Effector memory CD4-positive, alpha-beta T cell (primary cell): ENCODE data around the gene LGI4.

Experiments used
- DNase-seq, 3 donors: peaks; one replicate each; pipeline ENCODE4 v3.0.0-alpha.2; 2020
- H3K27ac ChIP-seq: 2 replicates; pipeline ENCODE4 v1.7.0; 2013; ENCODE audit warnings: mild to moderate bottlenecking, low read length, moderate library complexity; ENCODE audit not compliant: insufficient read depth, poor library complexity, severe bottlenecking
- H3K27me3 ChIP-seq: replicated peaks from 2 replicates; pipeline ENCODE4 v1.7.0; 2013; ENCODE audit warnings: mild to moderate bottlenecking, low read length; ENCODE audit not compliant: insufficient read depth, control insufficient read depth, poor library complexity, severe bottlenecking
- H3K36me3 ChIP-seq: 2 replicates; pipeline ENCODE4 v1.7.0; 2013; ENCODE audit warnings: mild to moderate bottlenecking, low read length, moderate library complexity; ENCODE audit not compliant: control insufficient read depth, insufficient read depth
- H3K4me1 ChIP-seq: 2 replicates; pipeline ENCODE4 v1.7.0; 2013; ENCODE audit warnings: low read length, mild to moderate bottlenecking; ENCODE audit not compliant: control insufficient read depth, insufficient read depth, poor library complexity, severe bottlenecking
- H3K4me3 ChIP-seq: 2 replicates; pipeline ENCODE4 v1.7.0; 2013; ENCODE audit warnings: low read length, low read depth, mild to moderate bottlenecking; ENCODE audit not compliant: insufficient read depth, poor library complexity, severe bottlenecking
- H3K9me3 ChIP-seq: 2 replicates; pipeline ENCODE4 v1.7.0; 2013; ENCODE audit warnings: mild to moderate bottlenecking, low read length, moderate library complexity; ENCODE audit not compliant: control insufficient read depth

Gene LGI4

DNA sequence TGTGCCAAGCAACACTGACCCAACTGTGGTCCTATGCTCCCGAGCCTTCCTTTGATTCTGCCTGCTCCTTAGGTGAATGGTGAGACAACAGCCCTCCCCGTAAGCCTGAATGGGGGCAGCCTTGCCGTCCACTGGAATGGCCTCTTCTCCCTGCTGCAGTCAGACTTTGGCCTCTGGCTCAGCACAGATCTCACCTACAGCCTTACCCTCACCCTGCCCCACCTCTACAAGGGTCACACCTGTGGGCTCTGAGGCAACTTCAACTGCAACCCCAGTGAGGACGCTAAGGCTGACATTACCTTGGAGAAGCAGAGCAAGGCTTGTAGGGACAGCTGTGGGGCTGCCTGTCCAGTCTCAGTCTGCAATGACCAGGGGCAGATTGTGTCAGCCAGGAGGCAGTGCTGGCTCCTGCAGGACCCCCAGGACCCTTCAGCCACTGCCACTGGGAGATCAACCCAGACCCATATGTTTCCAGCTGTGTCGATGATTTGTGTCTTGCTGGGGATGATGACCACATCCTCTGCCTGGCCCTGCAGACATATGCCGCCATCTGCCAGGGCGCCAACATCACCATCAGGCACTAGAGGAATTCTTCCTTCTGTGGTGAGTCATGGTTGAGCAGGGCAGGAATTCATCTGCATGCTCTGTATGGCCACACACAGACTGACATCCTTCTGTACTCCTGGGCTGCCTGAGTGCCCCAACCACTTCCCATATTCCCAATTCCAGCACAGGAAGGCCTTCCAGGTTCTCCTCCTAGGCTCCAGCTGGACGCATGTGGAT lies 46.5 kb downstream of the LGI4 start:
- H3K9me3 ChIP-seq: no peaks in the 10 kb centered on the region
- no peaks in the 10 kb centered on the region for H3K4me1 ChIP-seq
- H3K36me3 ChIP-seq: no peaks in the 10 kb centered on the region
- H3K27ac ChIP-seq: no peak overlapping the region
- H3K27me3 ChIP-seq: peaks cover 5% of the 10 kb centered on the region
- no peak overlapping the region for H3K4me3 ChIP-seq
- DNase-seq: no peak

- no peak for DNase-seq
- Histone ChIP-seq H3K27ac (no peak overlapping the region), H3K36me3 (no peaks in the 10 kb centered on the region), H3K4me3 (no peak overlapping the region), H3K9me3 (no peaks in the 10 kb centered on the region), H3K4me1 (no peaks in the 10 kb centered on the region), H3K27me3 (peaks cover 5% of the 10 kb centered on the region)
Observed at GRCh38 chr19:35087393-35087792, 47.5 kb downstream of the LGI4 start.

- peaks cover 5% of the 10 kb centered on the region for H3K27me3 ChIP-seq
- no peaks in the 10 kb centered on the region for H3K9me3 ChIP-seq
- H3K36me3 ChIP-seq: no peaks in the 10 kb centered on the region
- H3K4me3 ChIP-seq: no peak overlapping the region
- no peak overlapping the region for H3K27ac ChIP-seq
- no peak for DNase-seq
- no peaks in the 10 kb centered on the region for H3K4me1 ChIP-seq
Observed at GRCh38 chr19:35086455-35086854, 48.4 kb downstream of the LGI4 start.

GRCh38 chr19:35085947-35086346 lies 48.9 kb downstream of the LGI4 start:
- no peak for DNase-seq
- Histone ChIP-seq H3K27ac (no peak overlapping the region), H3K27me3 (peaks cover 5% of the 10 kb centered on the region), H3K9me3 (no peaks in the 10 kb centered on the region), H3K36me3 (no peaks in the 10 kb centered on the region), H3K4me3 (no peak overlapping the region), H3K4me1 (no peaks in the 10 kb centered on the region)

GRCh38 chr19:35084509-35084762 lies 50.4 kb downstream of the LGI4 start:
- Histone ChIP-seq H3K9me3 (no peaks in the 10 kb centered on the region), H3K27me3 (no peaks in the 10 kb centered on the region), H3K4me1 (no peaks in the 10 kb centered on the region), H3K4me3 (no peak overlapping the region), H3K36me3 (no peaks in the 10 kb centered on the region), H3K27ac (no peak overlapping the region)
- no peak for DNase-seq

DNA sequence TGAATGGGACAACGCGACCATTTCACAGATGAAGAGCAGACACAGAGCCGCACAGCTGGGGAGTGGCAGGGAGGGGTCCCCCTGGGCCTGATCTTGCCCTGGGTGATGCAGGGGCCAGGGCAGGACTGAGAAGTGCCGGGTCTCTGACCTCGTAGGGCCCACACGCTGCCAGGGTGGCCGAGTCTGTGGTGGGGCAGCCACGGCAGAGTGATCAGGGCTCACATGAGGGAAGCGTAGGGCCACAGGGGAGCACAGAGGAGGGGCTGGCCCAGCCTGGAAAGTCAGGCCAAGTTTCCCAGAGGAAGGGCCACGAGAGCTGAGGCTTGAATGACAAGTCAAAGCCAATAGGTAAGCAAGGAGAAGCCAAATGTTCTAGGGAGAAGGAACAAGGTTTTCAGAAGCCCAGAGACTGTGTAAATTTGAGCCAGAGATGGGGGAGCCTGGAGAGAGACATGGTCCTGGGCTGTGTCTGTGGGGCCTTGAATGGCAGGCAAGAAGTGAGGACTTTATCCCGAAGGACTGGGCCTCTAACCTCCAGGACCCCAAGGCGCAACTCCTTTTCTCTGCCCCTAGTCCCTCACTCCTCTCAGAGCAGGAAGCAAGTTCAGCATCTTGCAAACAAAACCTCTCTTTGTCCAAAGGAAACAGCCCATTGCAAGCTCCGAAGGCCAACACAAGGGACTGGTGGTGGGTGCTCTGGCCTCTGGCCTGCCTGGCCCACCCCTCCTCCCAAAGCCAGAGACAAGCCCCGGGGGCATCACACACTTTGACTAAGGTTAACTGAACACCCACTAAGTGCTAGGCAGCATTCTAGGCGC lies 51.0 kb downstream of the LGI4 start:
- H3K36me3 ChIP-seq: no peaks in the 10 kb centered on the region
- H3K27ac ChIP-seq: no peak overlapping the region
- no peak for DNase-seq
- no peak overlapping the region for H3K4me3 ChIP-seq
- no peaks in the 10 kb centered on the region for H3K9me3 ChIP-seq
- H3K4me1 ChIP-seq: no peaks in the 10 kb centered on the region
- no peaks in the 10 kb centered on the region for H3K27me3 ChIP-seq

DNA sequence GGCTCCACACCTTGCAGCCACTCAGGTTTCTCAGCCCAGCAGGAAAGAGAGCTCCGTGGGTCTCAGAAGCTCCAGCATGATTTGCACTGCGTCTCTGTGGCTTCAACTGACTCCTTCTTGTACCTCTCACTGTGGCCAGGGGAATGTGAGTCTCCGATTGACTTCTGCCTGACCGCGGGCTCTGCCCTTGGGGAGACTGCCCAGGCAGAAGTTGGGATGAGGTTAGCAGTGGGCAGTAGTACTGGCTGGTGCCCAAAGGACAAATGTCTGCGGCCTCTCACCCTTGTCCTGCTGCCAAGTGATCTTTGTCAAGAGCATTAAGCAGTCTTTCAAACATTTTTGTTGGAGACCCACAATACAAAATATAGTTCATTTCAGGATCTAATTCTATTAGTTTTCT lies 53.7 kb downstream of the LGI4 start:
- Histone ChIP-seq H3K4me1 (no peaks in the 10 kb centered on the region), H3K9me3 (no peaks in the 10 kb centered on the region), H3K36me3 (no peaks in the 10 kb centered on the region), H3K4me3 (no peak overlapping the region), H3K27ac (no peak overlapping the region), H3K27me3 (no peaks in the 10 kb centered on the region)
- no peak for DNase-seq

DNA sequence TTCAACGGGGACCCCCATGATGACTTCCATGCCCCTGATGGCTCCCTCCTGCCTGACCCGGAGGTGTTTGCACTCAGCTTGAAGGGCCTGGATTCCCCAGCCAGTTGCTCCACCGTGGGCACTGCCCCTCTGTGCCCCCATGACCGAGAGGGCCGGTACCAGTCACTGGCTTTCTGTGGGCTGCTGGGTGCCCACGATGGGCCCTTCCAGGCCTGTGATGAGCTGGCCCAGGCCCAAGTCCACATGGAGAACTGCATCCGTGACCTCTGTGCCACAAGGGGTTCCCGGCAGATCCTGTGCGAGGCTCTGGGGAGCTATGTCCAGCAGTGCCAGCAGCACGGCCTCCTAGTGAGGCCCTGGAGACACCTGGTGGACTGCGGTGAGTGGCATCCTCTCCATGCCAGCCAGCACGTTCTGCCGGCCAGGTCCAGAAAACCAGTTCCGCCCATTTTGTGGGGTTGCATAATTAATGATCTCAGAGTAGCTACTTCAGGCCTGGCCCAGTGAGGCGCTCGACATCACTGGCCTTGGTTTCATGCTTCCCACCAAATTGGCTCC lies 54.2 kb downstream of the LGI4 start:
- H3K27me3 ChIP-seq: no peaks in the 10 kb centered on the region
- H3K36me3 ChIP-seq: no peaks in the 10 kb centered on the region
- no peaks in the 10 kb centered on the region for H3K9me3 ChIP-seq
- no peak overlapping the region for H3K27ac ChIP-seq
- no peaks in the 10 kb centered on the region for H3K4me1 ChIP-seq
- H3K4me3 ChIP-seq: no peak overlapping the region
- DNase-seq: no peak

- H3K4me1 ChIP-seq: no peaks in the 10 kb centered on the region
- H3K9me3 ChIP-seq: no peaks in the 10 kb centered on the region
- H3K36me3 ChIP-seq: no peaks in the 10 kb centered on the region
- H3K27me3 ChIP-seq: no peaks in the 10 kb centered on the region
- no peak overlapping the region for H3K4me3 ChIP-seq
- no peak for DNase-seq
- H3K27ac ChIP-seq: no peak overlapping the region
Observed at GRCh38 chr19:35079826-35080225, 55.0 kb downstream of the LGI4 start.
